Upper lobe of left lung (tissue), 6 donors: ENCODE data around the gene WDR47. TPM values are rescaled to one million over a fixed set of nuclear protein-coding genes. Genes with fewer than 3 reads are reported as not detected.
"Not testable (repeated sequence)": the region's sequence is repeated elsewhere in the genome, so short reads cannot be mapped to it uniquely, and the experiment has no call there.

Experiments used
- ATAC-seq, 2 donors: fragments of 200-7000 bp; cut with Tn5 transposase; one replicate each; pipeline ENCODE4 v1.9.1; 2022; ENCODE audit warnings: mild to moderate bottlenecking in 2 of 2, moderate library complexity in 2 of 2; ENCODE audit not compliant: low FRiP score in 2 of 2
- DNase-seq, 2 donors: peaks; one replicate each; pipeline ENCODE4 v3.0.0-alpha.2; 2019 to 2020
- H3K27ac ChIP-seq, 4 donors: fragments of 200-600 bp; sonication (generic); one replicate each; pipeline ENCODE4 v1.5.1; 2016 to 2019
- H3K27me3 ChIP-seq, 4 donors: fragments of 200-600 bp; sonication (generic); one replicate each; pipeline ENCODE4 v1.5.1; 2017 to 2019
- H3K36me3 ChIP-seq, 4 donors: fragments of 200-600 bp; sonication (generic); one replicate each; pipeline ENCODE4 v1.5.1; 2016 to 2019
- H3K4me1 ChIP-seq, 4 donors: fragments of 200-600 bp; sonication (generic); one replicate each; pipeline ENCODE4 v1.5.1; 2018 to 2019
- H3K4me3 ChIP-seq, 4 donors: fragments of 200-600 bp; sonication (generic); one replicate each; pipeline ENCODE4 v1.5.1; 2017 to 2019; ENCODE audit warnings: mild to moderate bottlenecking in 2 of 4, moderate library complexity in 1 of 4
- H3K9me3 ChIP-seq, 4 donors: fragments of 200-600 bp; sonication (generic); one replicate each; pipeline ENCODE4 v1.5.1; 2018 to 2019
- CTCF ChIP-seq, 6 experiments: fragments of 450-650 bp in 4 of 6; fragments of 200-600 bp in 2 of 6; sonication (generic) in 2 of 6; IDR thresholded peaks; one replicate each; pipeline ENCODE4 v1.5.1; 2016 to 2019; ENCODE audit warnings: antibody characterized with exemption in 6 of 6
- EP300 ChIP-seq, 4 donors: sonication (generic); formaldehyde crosslinking; IDR thresholded peaks; one replicate each; pipeline ENCODE4 v1.5.1; 2017; ENCODE audit warnings: antibody characterized with exemption in 4 of 4, control low read depth in 2 of 4
- POLR2A ChIP-seq, 4 donors: fragments of 450-650 bp; IDR thresholded peaks; one replicate each; pipeline ENCODE4 v1.5.1; 2016 to 2017; ENCODE audit warnings: antibody characterized with exemption in 4 of 4, mild to moderate bottlenecking in 2 of 4
- POLR2AphosphoS5 ChIP-seq, 2 donors: sonication (generic); formaldehyde crosslinking; IDR thresholded peaks; one replicate each; pipeline ENCODE4 v1.5.1; 2017; ENCODE audit warnings: antibody characterized with exemption in 2 of 2
- WGBS, 2 donors: methylation state at CpG; one replicate each; pipeline ENCODE4 v1.1.5; 2017 to 2018; 5-methylcytosine and 5-hydroxymethylcytosine counted together
- total RNA-seq, 6 donors: library from RNA; depleted of rRNA in 4 of 6; stranded (reverse); fragments of >200 nt in 4 of 6; gene quantifications; one replicate each; pipeline versions ENCODE4 v1.1.0 to v1.2.1, GENCODE V29; 2016 to 2021
- donor health status: DM: no; HTN: no; CAD: no; lungs with moderate emphysema.
- donor health status: DM: no; HTN: yes; CAD: no; lungs with severe emphysema.

Gene WDR47
- total RNA-seq, 6 donors from 2014 or later, result 5.2 to 21.0 (median 13.9) TPM

DNA sequence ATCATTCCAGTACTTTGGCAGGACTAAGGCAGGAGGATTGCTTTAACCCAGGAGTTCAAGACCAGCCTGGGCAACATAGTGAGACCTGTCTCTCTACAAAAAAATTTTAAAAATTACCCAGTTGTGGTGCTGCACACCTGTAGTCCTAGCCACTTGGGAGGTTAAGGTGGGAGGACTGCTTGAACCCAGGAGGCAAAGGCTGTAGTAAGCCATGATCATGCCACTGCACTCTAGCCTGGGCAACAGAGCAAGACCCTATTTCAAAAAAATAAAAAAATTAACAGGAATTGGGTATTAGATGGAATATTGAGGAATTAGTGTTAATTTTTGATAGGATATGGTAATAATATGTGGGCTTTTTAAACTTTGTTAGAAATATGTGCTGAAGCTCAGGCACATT, 17.1 kb upstream of the WDR47 start:
- Histone ChIP-seq H3K27ac (no peak overlapping the region), H3K9me3 (no peaks in the 10 kb centered on the region), H3K27me3 (no peaks in the 10 kb centered on the region), H3K36me3 (peaks cover 0 to 17% (median 9%) of the 10 kb centered on the region in 4 donors), H3K4me3 (no peak overlapping the region), H3K4me1 (no peaks in the 10 kb centered on the region)
- ATAC-seq (no peak), DNase-seq (no peak)
- TF ChIP-seq CTCF (IDR thresholded peaks at IDR 0.05), result no peak

GRCh38 chr1:109056064-109056463, 14.2 kb upstream of the WDR47 start:
- H3K27ac ChIP-seq, result no peak overlapping the region
- no peaks in the 10 kb centered on the region for H3K4me1 ChIP-seq
- H3K27me3 ChIP-seq, result no peaks in the 10 kb centered on the region
- 92 to 93% methylated on average over 3 of the region's 3 CpGs for WGBS, 2 donors
- no peak for DNase-seq
- ATAC-seq, result no peak
- H3K4me3 ChIP-seq, result no peak overlapping the region
- no peaks in the 10 kb centered on the region for H3K9me3 ChIP-seq
- TF ChIP-seq EP300 (IDR thresholded peaks at IDR 0.05) (no peak), POLR2A (IDR thresholded peaks at IDR 0.05) (no peak), CTCF (IDR thresholded peaks at IDR 0.05) (no peak), POLR2AphosphoS5 (IDR thresholded peaks at IDR 0.05) (no peak)
- no peaks in the 10 kb centered on the region for H3K36me3 ChIP-seq

- not testable (repeated sequence) for H3K27ac ChIP-seq, DNase-seq, H3K4me1 ChIP-seq, H3K4me3 ChIP-seq, H3K9me3 ChIP-seq, H3K27me3 ChIP-seq, ATAC-seq, H3K36me3 ChIP-seq
- 86 to 97% methylated on average over 3 of the region's 3 CpGs for WGBS, 2 donors
These were observed 10.2 kb upstream of the WDR47 start for GRCh38 chr1:109052145-109052544.

GRCh38 chr1:109050228-109050995, 8.5 kb upstream of the WDR47 start:
- Histone ChIP-seq H3K4me1 (no peaks in the 10 kb centered on the region), H3K4me3 (no peak overlapping the region), H3K9me3 (no peaks in the 10 kb centered on the region), H3K27ac (no peak overlapping the region), H3K36me3 (no peaks in the 10 kb centered on the region), H3K27me3 (no peaks in the 10 kb centered on the region)
- TF ChIP-seq POLR2A (IDR thresholded peaks at IDR 0.05) (no peak), EP300 (IDR thresholded peaks at IDR 0.05) (no peak), CTCF (IDR thresholded peaks at IDR 0.05) (no peak), POLR2AphosphoS5 (IDR thresholded peaks at IDR 0.05) (no peak)
- DNase-seq (no peak), ATAC-seq (no peak)
- WGBS, 2 donors, result 79 to 88% methylated on average over 7 of the region's 7 CpGs

DNA sequence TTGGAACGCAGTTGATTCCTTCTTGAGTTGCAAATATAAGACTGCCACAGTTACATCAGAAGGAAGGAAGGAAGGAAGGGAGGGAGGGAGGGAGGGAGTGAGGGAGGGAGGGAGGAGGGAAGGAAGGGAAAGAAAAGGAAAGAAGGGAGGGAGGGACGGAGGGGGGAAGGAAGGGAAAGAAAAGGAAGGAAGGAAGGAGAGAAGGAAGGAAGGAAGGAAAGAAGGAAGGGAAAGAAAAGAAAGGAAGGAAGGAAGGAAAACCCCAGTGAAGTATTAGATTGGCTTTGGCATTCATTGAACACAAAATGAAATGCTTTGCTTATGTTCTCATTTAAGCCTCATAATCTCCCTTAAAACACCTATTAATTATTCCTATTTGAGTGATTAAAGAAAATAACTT, 6.4 kb upstream of the WDR47 start:
- 32 to 36% methylated on average over 2 of the region's 2 CpGs for WGBS, 2 donors
- ATAC-seq (no peak), DNase-seq (no peak)
- no peak for TF ChIP-seq CTCF (IDR thresholded peaks at IDR 0.05)
- no peak for TF ChIP-seq POLR2A (IDR thresholded peaks at IDR 0.05)
- TF ChIP-seq POLR2AphosphoS5 (IDR thresholded peaks at IDR 0.05), result no peak
- TF ChIP-seq EP300 (IDR thresholded peaks at IDR 0.05), result no peak
- Histone ChIP-seq H3K27ac (no peak overlapping the region), H3K9me3 (no peaks in the 10 kb centered on the region), H3K4me1 (no peaks in the 10 kb centered on the region), H3K4me3 (no peak overlapping the region), H3K36me3 (no peaks in the 10 kb centered on the region), H3K27me3 (no peaks in the 10 kb centered on the region)
